GM13976 (cell line): Measurements from ENCODE around the gene BARX1.
"Not testable (repeated sequence)": the region's sequence is repeated elsewhere in the genome, so short reads cannot be mapped to it uniquely, and the experiment has no call there.

ENCODE experiments used
- DNase-seq: peaks from one replicate; pipeline ENCODE4 v3.0.0; 2012; ENCODE audit warnings: low spot score
- in situ Hi-C: fragments of 300-500 bp; cut with MboI; formaldehyde crosslinking; loops from one replicate; pipeline ENCODE4 v1.12.0; 2022; ENCODE audit warnings: low sequenced_read_pairs, mixed read lengths, inconsistent platforms; ENCODE audit not compliant: unreplicated experiment
- TF ChIP-seq, protein P1 (sequence below): IDR thresholded peaks from 2 replicates; pipeline ENCODE4 v1.5.1; 2012; ENCODE audit warnings: borderline replicate concordance, mild to moderate bottlenecking; ENCODE audit not compliant: insufficient read depth; ENCODE audit errors: extremely low read depth, missing control alignments, control extremely low read depth

BARX1 gene

DNA sequence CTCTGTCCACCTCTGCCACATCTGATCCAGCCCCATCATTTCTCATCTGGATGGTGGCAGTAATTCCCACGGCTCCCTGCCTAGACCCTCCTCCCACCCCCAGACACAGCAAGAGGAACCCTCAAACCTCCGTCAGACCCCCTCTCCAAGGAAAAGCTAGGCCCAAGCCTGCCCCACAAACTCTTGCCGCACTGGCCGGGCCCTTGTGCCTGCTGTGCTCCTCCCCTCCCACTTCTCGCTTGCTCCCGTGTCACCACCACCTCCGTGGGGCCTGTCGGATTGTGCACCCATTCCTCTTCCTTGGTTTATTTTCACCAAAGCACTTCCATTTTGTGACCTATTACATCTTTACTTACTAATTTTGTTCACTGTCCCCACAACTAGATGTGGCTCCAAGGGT, 14.2 kb downstream of the BARX1 start:
- no peak for DNase-seq
- TF ChIP-seq, protein P1, sequence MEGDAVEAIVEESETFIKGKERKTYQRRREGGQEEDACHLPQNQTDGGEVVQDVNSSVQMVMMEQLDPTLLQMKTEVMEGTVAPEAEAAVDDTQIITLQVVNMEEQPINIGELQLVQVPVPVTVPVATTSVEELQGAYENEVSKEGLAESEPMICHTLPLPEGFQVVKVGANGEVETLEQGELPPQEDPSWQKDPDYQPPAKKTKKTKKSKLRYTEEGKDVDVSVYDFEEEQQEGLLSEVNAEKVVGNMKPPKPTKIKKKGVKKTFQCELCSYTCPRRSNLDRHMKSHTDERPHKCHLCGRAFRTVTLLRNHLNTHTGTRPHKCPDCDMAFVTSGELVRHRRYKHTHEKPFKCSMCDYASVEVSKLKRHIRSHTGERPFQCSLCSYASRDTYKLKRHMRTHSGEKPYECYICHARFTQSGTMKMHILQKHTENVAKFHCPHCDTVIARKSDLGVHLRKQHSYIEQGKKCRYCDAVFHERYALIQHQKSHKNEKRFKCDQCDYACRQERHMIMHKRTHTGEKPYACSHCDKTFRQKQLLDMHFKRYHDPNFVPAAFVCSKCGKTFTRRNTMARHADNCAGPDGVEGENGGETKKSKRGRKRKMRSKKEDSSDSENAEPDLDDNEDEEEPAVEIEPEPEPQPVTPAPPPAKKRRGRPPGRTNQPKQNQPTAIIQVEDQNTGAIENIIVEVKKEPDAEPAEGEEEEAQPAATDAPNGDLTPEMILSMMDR: no peak
- in situ Hi-C loops: no loop called here

DNA sequence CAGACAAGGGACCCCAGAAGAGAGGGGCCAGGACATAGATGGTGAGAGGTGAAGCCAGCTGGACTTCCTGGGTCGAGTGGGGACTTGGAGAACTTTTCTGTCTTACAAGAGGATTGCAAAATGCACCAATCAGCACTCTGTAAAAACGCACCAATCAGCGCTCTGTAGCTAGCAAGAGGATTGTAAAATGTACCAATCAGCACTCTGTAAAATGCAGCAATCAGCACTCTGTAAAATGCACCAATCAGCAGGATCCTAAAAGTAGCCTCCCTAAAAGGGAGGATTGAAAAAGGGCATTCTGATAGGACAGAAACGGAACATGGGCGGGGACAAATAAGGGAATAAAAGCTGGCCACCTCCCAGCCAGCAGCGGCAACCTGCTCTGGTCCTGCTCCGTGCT, 15.6 kb downstream of the BARX1 start:
- DNase-seq, in situ Hi-C loops: not testable (repeated sequence)

DNA sequence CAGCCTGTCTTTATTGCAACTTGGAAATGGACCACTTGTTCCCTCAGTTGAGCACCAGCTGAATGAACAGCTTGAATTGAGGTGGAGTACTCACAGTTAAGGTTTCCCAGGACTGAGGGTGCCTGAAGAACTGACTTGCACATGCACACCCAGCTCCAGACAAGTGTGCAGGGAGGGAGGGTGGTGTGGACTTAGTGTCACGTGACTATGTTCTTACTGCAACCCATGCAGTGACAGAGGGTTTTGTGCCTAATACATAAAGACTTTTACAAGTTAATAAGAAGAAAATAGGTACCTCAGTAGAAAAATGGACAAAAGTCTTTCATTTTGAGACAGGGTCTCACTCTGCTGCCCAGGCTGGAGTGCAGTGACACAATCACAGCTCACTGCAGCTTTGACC, 18.0 kb downstream of the BARX1 start:
- in situ Hi-C loops: no loop called here
- no peak for DNase-seq
- TF ChIP-seq, protein P1: no peak

- no peak for DNase-seq
- TF ChIP-seq, protein P1: no peak
- in situ Hi-C loops: no loop called here
Measured at GRCh38 chr9:93931905-93932304, 23.2 kb downstream of the BARX1 start.

- DNase-seq: no peak
- in situ Hi-C loops: no loop called here
- TF ChIP-seq, protein P1: no peak
Measured at GRCh38 chr9:93930070-93930469, 25.1 kb downstream of the BARX1 start.

DNA sequence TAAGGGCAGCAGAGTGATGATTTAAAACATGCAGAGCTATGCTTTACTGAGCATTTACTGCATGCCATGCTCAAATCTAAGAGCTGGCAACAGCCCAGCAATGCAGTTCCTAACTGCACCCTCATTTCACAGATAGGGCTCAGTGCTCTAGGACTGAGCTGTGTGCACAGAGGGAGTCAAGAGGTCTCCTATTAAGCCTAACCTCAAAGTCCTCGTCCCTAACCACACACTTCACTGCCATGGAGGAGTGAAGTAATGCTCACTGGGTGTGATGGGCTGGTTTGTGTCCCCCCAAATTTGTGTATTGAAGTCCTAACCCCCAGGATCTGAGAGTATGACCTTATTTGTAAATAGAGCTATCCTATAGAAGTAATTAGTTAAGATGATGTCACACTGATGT, 25.9 kb downstream of the BARX1 start:
- no peak for DNase-seq
- TF ChIP-seq, protein P1: no peak
- in situ Hi-C loops: no loop called here

DNA sequence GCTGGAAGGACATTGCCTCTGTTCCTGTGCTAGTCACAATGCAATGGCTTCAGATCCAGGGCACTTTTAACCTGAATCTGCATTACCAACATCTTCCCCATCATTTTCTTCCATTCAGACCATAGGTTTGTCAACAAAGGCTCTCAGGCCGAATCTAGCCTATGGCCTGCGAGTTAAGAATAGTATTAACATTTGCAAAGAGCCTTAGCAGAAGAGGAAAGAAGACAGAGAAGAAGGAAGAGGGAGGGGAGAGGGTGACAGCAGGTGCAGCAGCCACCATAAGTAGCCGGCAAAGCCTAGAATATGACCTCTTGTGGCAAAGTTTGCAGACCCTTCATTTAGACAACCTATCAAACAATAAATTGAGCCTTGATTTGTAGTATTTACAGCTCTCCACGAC, 32.6 kb downstream of the BARX1 start:
- TF ChIP-seq, protein P1: no peak
- no peak for DNase-seq
- in situ Hi-C loops: no loop called here
